Neural crest cell (in vitro differentiated cells): ENCODE data around the gene LCN1. TPM values are rescaled to one million over a fixed set of nuclear protein-coding genes. Genes with fewer than 3 reads are reported as not detected.

ENCODE experiments used
- DNase-seq: peaks from one replicate; pipeline ENCODE4 v3.0.0; 2021; ENCODE audit warnings: low read depth, mixed read lengths, low spot score
- H3K27ac Mint-ChIP-seq: one replicate; pipeline ENCODE4 v1.8.0; 2021; ENCODE audit warnings: mild to moderate bottlenecking, mixed read lengths; ENCODE audit not compliant: unreplicated experiment
- H3K27me3 Mint-ChIP-seq: 2 replicates; pipeline ENCODE4 v1.8.0; 2021; ENCODE audit warnings: low read depth, mild to moderate bottlenecking, mixed read lengths
- H3K36me3 Mint-ChIP-seq: 2 replicates; pipeline ENCODE4 v1.8.0; 2021; ENCODE audit warnings: low read depth, mild to moderate bottlenecking, mixed read lengths
- H3K4me1 Mint-ChIP-seq: 2 replicates; pipeline ENCODE4 v1.8.0; 2021; ENCODE audit warnings: mixed read lengths
- H3K4me3 Mint-ChIP-seq: one replicate; pipeline ENCODE4 v1.8.0; 2021; ENCODE audit warnings: mild to moderate bottlenecking, mixed read lengths
- H3K9me3 Mint-ChIP-seq: 2 replicates; pipeline ENCODE4 v1.8.0; 2021; ENCODE audit warnings: mixed read lengths
- total RNA-seq: library from RNA; stranded (reverse); gene quantifications from 2 replicates; pipeline ENCODE4 v1.2.1, GENCODE V29; 2021
- TF ChIP-seq, protein P1 (sequence below): fragments of 200-600 bp; sonication (generic); conservative IDR thresholded peaks from 2 replicates; pipeline ENCODE4 v1.5.0; 2021; ENCODE audit warnings: antibody characterized with exemption, mild to moderate bottlenecking

The LCN1 gene
- total RNA-seq, 1 donor from 2014 or later, result not detected

DNA sequence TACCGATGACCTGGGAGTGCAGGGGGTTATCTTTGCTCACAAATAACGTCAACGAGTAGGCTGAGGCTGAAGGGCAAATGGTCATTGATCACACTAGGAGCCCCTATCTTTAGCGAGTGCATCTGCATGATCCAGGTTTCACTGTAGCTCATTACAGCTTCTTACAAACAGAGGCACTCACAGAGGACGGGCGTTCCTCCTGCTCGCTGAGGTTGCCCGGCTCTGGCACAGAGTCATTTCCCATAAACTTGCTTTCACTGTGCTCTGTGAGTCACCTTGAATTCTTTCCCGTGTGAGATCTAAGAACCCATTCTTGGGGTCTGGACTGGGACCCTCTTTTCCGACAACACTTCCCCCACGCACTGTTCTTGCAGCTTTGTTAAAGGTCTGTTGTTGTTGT is 38.4 kb downstream of the LCN1 start:
- H3K27ac Mint-ChIP-seq, result no peak overlapping the region

DNA sequence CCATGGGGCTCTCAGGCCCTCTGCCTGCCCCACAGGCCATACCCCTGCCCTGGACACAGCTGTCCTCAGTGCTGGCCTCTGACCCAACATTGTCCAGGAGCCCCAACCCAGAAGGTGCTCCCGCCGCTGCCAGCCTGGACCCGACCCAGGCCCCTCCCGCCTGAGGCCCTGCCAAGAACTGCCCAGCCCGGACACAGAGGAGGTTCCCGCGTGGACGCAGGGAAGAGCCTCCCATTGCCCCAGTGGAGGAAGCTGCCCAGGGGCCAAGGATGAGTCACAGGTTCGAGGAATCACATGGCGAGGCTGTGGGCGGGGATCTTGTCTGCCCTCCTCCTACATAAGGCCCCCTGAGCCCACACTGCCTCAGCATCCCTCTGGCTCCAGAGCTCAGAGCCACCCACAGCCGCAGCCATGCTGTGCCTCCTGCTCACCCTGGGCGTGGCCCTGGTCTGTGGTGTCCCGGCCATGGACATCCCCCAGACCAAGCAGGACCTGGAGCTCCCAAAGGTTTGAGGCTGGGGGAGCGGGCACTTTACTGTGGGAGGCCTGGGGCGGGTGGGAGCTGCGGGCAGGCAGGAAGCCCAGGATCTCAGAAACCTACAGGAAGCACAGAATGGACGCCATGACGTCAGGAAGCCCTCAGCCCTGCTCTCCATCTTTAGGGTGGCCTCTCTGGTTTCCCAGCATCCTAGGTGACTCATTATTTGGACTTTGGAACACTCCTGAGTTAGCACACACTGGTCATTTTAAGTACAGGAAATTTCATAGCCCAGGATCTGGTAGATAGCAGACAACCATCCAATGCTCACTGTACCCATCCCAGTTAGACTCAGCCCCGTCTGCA is 40.4 kb downstream of the LCN1 start, which contains the start of gene PAEP:
Gene PAEP, plus strand, starts transcription at position 366 of the 844 bp plus-strand sequence.
- DNase-seq, result no peak
- Mint-ChIP-seq H3K27ac (no peak within 1 kb of the TSS), H3K36me3 (no peaks in the 10 kb centered on the region), H3K4me3 (no peak within 1 kb of the TSS), H3K27me3 (peaks cover 8% of the 10 kb centered on the region), H3K4me1 (no peaks in the 10 kb centered on the region), H3K9me3 (no peaks in the 10 kb centered on the region)
- TF ChIP-seq, protein P1, sequence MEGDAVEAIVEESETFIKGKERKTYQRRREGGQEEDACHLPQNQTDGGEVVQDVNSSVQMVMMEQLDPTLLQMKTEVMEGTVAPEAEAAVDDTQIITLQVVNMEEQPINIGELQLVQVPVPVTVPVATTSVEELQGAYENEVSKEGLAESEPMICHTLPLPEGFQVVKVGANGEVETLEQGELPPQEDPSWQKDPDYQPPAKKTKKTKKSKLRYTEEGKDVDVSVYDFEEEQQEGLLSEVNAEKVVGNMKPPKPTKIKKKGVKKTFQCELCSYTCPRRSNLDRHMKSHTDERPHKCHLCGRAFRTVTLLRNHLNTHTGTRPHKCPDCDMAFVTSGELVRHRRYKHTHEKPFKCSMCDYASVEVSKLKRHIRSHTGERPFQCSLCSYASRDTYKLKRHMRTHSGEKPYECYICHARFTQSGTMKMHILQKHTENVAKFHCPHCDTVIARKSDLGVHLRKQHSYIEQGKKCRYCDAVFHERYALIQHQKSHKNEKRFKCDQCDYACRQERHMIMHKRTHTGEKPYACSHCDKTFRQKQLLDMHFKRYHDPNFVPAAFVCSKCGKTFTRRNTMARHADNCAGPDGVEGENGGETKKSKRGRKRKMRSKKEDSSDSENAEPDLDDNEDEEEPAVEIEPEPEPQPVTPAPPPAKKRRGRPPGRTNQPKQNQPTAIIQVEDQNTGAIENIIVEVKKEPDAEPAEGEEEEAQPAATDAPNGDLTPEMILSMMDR, result no peak

More for the DNA sequence above, 38.4 kb downstream of the LCN1 start:
- H3K36me3 Mint-ChIP-seq, result no peaks in the 10 kb centered on the region
- H3K4me3 Mint-ChIP-seq, result no peak overlapping the region
- peaks cover 4% of the 10 kb centered on the region for H3K9me3 Mint-ChIP-seq
- H3K27me3 Mint-ChIP-seq, result peaks cover 4% of the 10 kb centered on the region
- TF ChIP-seq, protein P1, result no peak
- no peaks in the 10 kb centered on the region for H3K4me1 Mint-ChIP-seq
- DNase-seq, result no peak

DNA sequence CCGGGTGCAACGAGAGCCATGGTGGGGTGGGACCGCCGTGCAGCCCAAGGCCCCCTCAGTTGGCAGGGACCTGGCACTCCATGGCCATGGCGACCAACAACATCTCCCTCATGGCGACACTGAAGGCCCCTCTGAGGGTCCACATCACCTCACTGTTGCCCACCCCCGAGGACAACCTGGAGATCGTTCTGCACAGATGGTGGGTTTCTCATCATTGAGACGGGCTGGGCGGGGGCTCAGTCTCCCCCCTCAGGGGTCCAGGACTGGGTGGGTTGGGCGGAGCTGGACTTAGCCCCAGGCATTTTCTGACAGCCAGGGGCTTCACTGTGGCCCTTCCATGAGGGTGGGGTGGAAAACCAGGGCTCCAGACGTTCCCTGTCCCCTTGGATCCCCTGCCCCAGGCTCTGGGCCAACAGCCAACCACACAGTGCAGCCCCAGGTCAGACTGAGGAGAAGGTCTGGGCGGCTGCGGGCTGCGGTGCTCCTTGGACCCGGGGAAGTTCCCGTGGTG is 41.0 kb downstream of the LCN1 start:
- H3K9me3 Mint-ChIP-seq, result no peaks in the 10 kb centered on the region
- DNase-seq, result no peak
- TF ChIP-seq, protein P1, result no peak
- no peak overlapping the region for H3K4me3 Mint-ChIP-seq
- H3K27me3 Mint-ChIP-seq, result peaks cover 14% of the 10 kb centered on the region
- no peaks in the 10 kb centered on the region for H3K4me1 Mint-ChIP-seq
- no peak overlapping the region for H3K27ac Mint-ChIP-seq
- H3K36me3 Mint-ChIP-seq, result no peaks in the 10 kb centered on the region

DNA sequence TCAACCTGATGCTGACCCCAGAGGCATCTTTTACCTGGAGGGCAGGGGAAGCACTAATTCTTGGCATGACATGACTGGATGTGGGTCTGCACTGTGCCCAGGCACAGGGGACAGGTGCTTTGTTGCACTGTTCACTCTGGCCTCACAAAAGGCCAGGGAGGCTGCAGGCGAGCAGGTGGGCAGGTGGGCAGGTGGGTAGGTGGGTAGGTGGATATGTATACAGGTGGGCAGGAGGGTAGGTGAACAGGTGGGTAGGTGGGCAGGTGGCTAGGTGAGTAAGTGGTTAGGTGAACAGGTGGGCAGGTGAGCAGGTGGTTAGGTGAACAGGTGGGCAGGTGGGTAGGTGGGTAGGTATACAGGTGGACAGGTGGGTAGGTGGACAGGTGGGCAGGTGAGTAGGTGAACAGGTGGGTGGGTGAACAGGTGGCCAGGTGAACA is 41.8 kb downstream of the LCN1 start:
- Mint-ChIP-seq H3K36me3 (no peaks in the 10 kb centered on the region), H3K4me3 (no peak overlapping the region), H3K9me3 (no peaks in the 10 kb centered on the region), H3K27me3 (peaks cover 15% of the 10 kb centered on the region), H3K27ac (no peak overlapping the region), H3K4me1 (no peaks in the 10 kb centered on the region)
- TF ChIP-seq, protein P1, result no peak
- no peak for DNase-seq

DNA sequence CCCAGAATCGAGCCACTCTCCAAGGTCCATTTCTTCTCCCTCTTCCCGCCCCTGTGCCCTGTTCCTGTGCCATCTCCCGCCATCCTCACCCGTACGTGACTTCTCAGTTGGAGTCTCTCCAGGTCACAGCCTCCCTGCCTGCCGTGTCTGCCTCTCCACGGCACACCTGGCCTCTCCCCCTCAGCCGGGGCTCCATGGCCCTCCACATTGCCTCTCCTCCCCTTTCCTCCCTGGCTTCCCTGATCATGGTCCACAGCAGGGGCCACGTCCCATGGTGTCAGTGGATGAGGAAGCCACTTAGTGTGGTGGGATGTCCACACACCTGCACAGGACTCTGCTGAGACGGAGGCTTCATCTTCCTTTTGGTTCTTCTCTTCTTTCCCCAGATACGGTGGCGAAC is 42.6 kb downstream of the LCN1 start:
- H3K27me3 Mint-ChIP-seq, result peaks cover 14% of the 10 kb centered on the region
- no peak overlapping the region for H3K27ac Mint-ChIP-seq
- H3K36me3 Mint-ChIP-seq, result no peaks in the 10 kb centered on the region
- no peak overlapping the region for H3K4me3 Mint-ChIP-seq
- DNase-seq, result no peak
- H3K9me3 Mint-ChIP-seq, result peaks cover under 1% of the 10 kb centered on the region
- TF ChIP-seq, protein P1, result no peak
- no peaks in the 10 kb centered on the region for H3K4me1 Mint-ChIP-seq
